Astrocyte of the cerebellum (primary cell): Measurements from ENCODE around the gene APOBEC3H.

ENCODE experiments used
- DNase-seq: peaks from one replicate; pipeline ENCODE4 v3.0.0-alpha.2; 2011; ENCODE audit warnings: low read depth
- H3K4me3 ChIP-seq: 2 replicates; pipeline ENCODE4 v1.5.1; 2011; ENCODE audit warnings: mild to moderate bottlenecking, low read depth, low read length, moderate library complexity
- in situ Hi-C: cut with HindIII; loops from 2 replicates; pipeline ENCODE4 v1.10.0; 2017; ENCODE audit warnings: low sequenced_read_pairs
- TF ChIP-seq, protein P1 (sequence below): IDR thresholded peaks from 2 replicates; pipeline ENCODE4 v1.5.1; 2012; ENCODE audit warnings: low read length, low read depth, moderate library complexity, mild to moderate bottlenecking; ENCODE audit errors: missing control alignments

The APOBEC3H gene

DNA sequence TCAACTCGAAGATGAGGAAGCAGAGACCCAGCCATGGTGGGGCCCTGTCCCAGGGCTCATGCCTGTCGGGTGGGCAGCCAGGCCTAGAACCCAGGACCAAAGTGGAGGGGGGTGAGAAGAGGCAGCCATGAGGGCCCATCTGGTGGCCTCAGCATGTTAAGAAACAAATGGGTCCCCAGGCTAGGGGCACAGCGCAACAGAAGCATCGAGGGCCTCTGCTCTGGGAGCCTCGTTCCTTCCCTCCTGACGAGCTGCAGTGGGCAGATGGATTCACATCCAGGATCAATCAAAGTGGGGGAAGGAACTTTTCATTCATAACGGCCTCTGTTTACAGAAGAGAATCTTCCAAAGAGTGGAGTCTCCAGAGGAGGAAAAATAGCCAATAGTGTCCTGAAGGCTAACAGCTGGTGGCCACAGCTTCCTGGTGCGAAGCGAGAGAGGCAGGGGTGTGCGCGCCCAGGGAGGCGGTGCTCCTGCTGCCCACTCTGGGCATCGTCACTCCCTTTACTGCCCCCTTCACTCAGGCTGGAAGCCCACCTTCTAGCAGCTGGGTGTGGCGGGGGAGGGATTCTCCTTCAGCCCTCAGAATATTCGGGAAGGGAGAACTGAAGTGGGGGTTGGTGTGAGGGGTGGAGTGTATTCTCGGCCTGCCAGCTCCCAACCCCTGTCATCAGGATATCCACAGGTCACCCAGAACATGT, 51.1 kb downstream of the APOBEC3H start:
- in situ Hi-C loops, result no loop called here
- TF ChIP-seq, protein P1, sequence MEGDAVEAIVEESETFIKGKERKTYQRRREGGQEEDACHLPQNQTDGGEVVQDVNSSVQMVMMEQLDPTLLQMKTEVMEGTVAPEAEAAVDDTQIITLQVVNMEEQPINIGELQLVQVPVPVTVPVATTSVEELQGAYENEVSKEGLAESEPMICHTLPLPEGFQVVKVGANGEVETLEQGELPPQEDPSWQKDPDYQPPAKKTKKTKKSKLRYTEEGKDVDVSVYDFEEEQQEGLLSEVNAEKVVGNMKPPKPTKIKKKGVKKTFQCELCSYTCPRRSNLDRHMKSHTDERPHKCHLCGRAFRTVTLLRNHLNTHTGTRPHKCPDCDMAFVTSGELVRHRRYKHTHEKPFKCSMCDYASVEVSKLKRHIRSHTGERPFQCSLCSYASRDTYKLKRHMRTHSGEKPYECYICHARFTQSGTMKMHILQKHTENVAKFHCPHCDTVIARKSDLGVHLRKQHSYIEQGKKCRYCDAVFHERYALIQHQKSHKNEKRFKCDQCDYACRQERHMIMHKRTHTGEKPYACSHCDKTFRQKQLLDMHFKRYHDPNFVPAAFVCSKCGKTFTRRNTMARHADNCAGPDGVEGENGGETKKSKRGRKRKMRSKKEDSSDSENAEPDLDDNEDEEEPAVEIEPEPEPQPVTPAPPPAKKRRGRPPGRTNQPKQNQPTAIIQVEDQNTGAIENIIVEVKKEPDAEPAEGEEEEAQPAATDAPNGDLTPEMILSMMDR, result no peak
- H3K4me3 ChIP-seq, result no peak overlapping the region
- DNase-seq, result no peak

- DNase-seq, result no peak
- TF ChIP-seq, protein P1, result no peak
- no peak overlapping the region for H3K4me3 ChIP-seq
- in situ Hi-C loops, result no loop called here
These were observed 51.9 kb downstream of the APOBEC3H start for GRCh38 chr22:39148727-39149535.

- H3K4me3 ChIP-seq, result no peak overlapping the region
- TF ChIP-seq, protein P1, result no peak
- in situ Hi-C loops, result no loop called here
- no peak for DNase-seq
These were observed 53.1 kb downstream of the APOBEC3H start for GRCh38 chr22:39149915-39150847.

GRCh38 chr22:39150848-39151215, 53.8 kb downstream of the APOBEC3H start:
- TF ChIP-seq, protein P1, result no peak
- in situ Hi-C loops, result no loop called here
- DNase-seq, result no peak
- no peak overlapping the region for H3K4me3 ChIP-seq

- H3K4me3 ChIP-seq, result peak overlapping the region; percentile 50
- no peak for DNase-seq
- in situ Hi-C loops, result no loop called here
- TF ChIP-seq, protein P1, result no peak
These were observed 54.4 kb downstream of the APOBEC3H start for GRCh38 chr22:39151329-39151975.
